HepG2 (cell line): ENCODE data around the gene TPST1. TPM values are rescaled to one million over a fixed set of nuclear protein-coding genes. Genes with fewer than 3 reads are reported as not detected.

ENCODE experiments used
- CC2D1A ChIP-seq: sonication (generic); formaldehyde crosslinking; IDR thresholded peaks from 2 replicates; pipeline ENCODE4 v1.8.1; 2023; ENCODE audit warnings: mild to moderate bottlenecking, missing genetic modification reagents
- FOXC1 ChIP-seq: sonication (generic); formaldehyde crosslinking; IDR thresholded peaks from 2 replicates; pipeline ENCODE4 v1.8.0; 2022; ENCODE audit warnings: mild to moderate bottlenecking, missing genetic modification reagents, borderline replicate concordance
- GZF1 ChIP-seq: sonication (generic); formaldehyde crosslinking; IDR thresholded peaks from 2 replicates; pipeline ENCODE4 v1.5.1; 2020; ENCODE audit warnings: mild to moderate bottlenecking, missing genetic modification reagents
- HCFC1 ChIP-seq: fragments of 150-350 bp; IDR thresholded peaks from 2 replicates; pipeline ENCODE4 v1.6.1; 2014; ENCODE audit warnings: low read depth, low read length
- ISL2 ChIP-seq: sonication (generic); formaldehyde crosslinking; IDR thresholded peaks from 2 replicates; pipeline ENCODE4 v1.5.0; 2020; ENCODE audit warnings: missing genetic modification reagents
- MEIS2 ChIP-seq: sonication (generic); formaldehyde crosslinking; IDR thresholded peaks from 2 replicates; pipeline ENCODE4 v1.9.0; 2021; ENCODE audit warnings: mild to moderate bottlenecking, missing genetic modification reagents
- SCMH1 ChIP-seq: sonication (generic); formaldehyde crosslinking; IDR thresholded peaks from 2 replicates; pipeline ENCODE4 v1.9.0; 2021; ENCODE audit warnings: missing genetic modification reagents, mild to moderate bottlenecking, borderline replicate concordance
- TRIM24 ChIP-seq: sonication (generic); formaldehyde crosslinking; IDR thresholded peaks from 2 replicates; pipeline ENCODE4 v1.8.0; 2022; ENCODE audit warnings: mild to moderate bottlenecking, missing genetic modification reagents
- ZMYM3 ChIP-seq: sonication (generic); formaldehyde crosslinking; IDR thresholded peaks from 2 replicates; pipeline ENCODE4 v1.5.1; 2020; ENCODE audit warnings: mild to moderate bottlenecking, missing genetic modification reagents
- ZNF101 ChIP-seq: sonication (generic); formaldehyde crosslinking; IDR thresholded peaks from 2 replicates; pipeline ENCODE4 v1.4.0; 2020; ENCODE audit warnings: mild to moderate bottlenecking, low read depth, missing genetic modification reagents, borderline replicate concordance
- ZNF510 ChIP-seq: sonication (generic); formaldehyde crosslinking; IDR thresholded peaks from 2 replicates; pipeline ENCODE4 v1.4.0; 2020; ENCODE audit warnings: low read depth, mild to moderate bottlenecking, missing genetic modification reagents
- ZNF558 ChIP-seq: sonication (generic); formaldehyde crosslinking; IDR thresholded peaks from 2 replicates; pipeline ENCODE4 v1.9.0; 2022; ENCODE audit warnings: mild to moderate bottlenecking, missing genetic modification reagents, borderline replicate concordance
- ZNF746 ChIP-seq: sonication (generic); formaldehyde crosslinking; IDR thresholded peaks from 2 replicates; pipeline ENCODE4 v1.8.0; 2022; ENCODE audit warnings: mild to moderate bottlenecking, missing genetic modification reagents
- polyA plus RNA-seq, 8 experiments: library from polyadenylated mRNA; depleted of rRNA in 3 of 8; stranded (reverse) in 7 of 8; unstranded in 1 of 8; fragments of >200 nt; fragmentation: Illumina TruSeq in 4 of 8; extraction: Trizol in 4 of 8; gene quantifications; 2 replicates each; pipeline versions ENCODE4 v1.2.1 to v1.2.3, GENCODE V29; 2011 to 2016; ENCODE audit warnings: low read depth in 4 of 8, missing spikeins in 1 of 8, mixed read lengths in 1 of 8; ENCODE audit not compliant: insufficient read depth in 1 of 8
- total RNA-seq, 5 experiments: library from RNA; depleted of rRNA; stranded (reverse); fragments of >200 nt; fragmentation: Illumina TruSeq; extraction: Trizol; gene quantifications; 2 replicates each; pipeline ENCODE4 v1.2.3, GENCODE V29; 2016; ENCODE audit warnings: low read depth in 1 of 5
- TF ChIP-seq, protein P1 (sequence below): sonication (generic); formaldehyde crosslinking; conservative IDR thresholded peaks from 2 replicates; pipeline ENCODE4 v1.4.0; 2020; ENCODE audit warnings: mild to moderate bottlenecking, missing genetic modification reagents, moderate library complexity
- TF ChIP-seq, protein P2 (sequence below): sonication (generic); formaldehyde crosslinking; IDR thresholded peaks from 2 replicates; pipeline ENCODE4 v1.5.1; 2020; ENCODE audit warnings: missing genetic modification reagents, mild to moderate bottlenecking, borderline replicate concordance
- TF ChIP-seq, protein P3 (sequence below): fragments of 450-650 bp; IDR thresholded peaks from 2 replicates; pipeline ENCODE4 v1.6.1; 2017
- TF ChIP-seq, protein P4 (sequence below): IDR thresholded peaks from 2 replicates; pipeline ENCODE4 v1.6.1; 2012; ENCODE audit warnings: low read length, improper control_type of control experiment
- TF ChIP-seq, protein P5 (sequence below): sonication (generic); formaldehyde crosslinking; IDR thresholded peaks from 2 replicates; pipeline ENCODE4 v1.4.0; 2020; ENCODE audit warnings: missing genetic modification reagents
- TF ChIP-seq, protein P6 (sequence below): sonication (generic); formaldehyde crosslinking; IDR thresholded peaks from 2 replicates; pipeline ENCODE4 v1.4.0; 2020; ENCODE audit warnings: mild to moderate bottlenecking, missing genetic modification reagents

The TPST1 gene
- total and polyA plus RNA-seq, 2 of the 13 experiments (the other 11 are each of a cell fraction or from before 2014, with no cell fraction given), result 24.3 to 34.1 TPM

DNA sequence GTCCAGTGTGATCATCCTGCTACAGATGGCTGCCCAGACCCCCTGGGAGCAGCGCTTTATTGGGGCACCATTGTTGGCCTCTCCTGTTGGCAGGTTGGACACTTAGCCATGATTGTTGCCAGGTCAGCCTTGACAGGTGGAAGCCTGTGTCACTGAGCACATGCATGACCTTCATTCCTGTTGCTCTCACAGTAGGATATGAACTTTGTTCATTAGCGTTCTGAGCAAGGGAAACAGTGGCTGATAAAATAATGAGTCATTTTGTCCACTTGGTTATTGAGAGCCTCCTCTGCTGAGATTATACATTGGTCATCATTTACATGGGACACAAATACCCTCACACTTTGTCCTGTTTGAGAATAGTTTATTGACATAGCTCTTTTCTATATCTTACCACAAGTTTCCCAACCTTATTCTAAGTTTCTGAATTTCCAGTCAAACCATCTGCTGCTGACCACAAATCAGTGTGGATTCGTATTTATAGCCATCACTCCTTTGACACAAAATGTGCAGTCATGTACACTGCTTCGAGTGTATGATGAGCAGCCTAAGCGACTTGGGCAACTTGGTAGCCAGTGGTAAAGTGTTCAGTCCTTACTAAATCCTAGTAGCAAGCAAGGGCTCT, 102.6 kb downstream of the TPST1 start (continued):
- TF ChIP-seq, protein P1, sequence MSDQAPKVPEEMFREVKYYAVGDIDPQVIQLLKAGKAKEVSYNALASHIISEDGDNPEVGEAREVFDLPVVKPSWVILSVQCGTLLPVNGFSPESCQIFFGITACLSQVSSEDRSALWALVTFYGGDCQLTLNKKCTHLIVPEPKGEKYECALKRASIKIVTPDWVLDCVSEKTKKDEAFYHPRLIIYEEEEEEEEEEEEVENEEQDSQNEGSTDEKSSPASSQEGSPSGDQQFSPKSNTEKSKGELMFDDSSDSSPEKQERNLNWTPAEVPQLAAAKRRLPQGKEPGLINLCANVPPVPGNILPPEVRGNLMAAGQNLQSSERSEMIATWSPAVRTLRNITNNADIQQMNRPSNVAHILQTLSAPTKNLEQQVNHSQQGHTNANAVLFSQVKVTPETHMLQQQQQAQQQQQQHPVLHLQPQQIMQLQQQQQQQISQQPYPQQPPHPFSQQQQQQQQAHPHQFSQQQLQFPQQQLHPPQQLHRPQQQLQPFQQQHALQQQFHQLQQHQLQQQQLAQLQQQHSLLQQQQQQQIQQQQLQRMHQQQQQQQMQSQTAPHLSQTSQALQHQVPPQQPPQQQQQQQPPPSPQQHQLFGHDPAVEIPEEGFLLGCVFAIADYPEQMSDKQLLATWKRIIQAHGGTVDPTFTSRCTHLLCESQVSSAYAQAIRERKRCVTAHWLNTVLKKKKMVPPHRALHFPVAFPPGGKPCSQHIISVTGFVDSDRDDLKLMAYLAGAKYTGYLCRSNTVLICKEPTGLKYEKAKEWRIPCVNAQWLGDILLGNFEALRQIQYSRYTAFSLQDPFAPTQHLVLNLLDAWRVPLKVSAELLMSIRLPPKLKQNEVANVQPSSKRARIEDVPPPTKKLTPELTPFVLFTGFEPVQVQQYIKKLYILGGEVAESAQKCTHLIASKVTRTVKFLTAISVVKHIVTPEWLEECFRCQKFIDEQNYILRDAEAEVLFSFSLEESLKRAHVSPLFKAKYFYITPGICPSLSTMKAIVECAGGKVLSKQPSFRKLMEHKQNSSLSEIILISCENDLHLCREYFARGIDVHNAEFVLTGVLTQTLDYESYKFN (CRISPR knock-in tag), result peak; percentile 90
- TF ChIP-seq ZMYM3 (0 out of 2 replicates have a peak, but pooled peaks have one; percentile 36), SCMH1 (CRISPR knock-in tag) (no peak), ZNF746 (CRISPR knock-in tag) (no peak), HCFC1 (no peak), ZNF558 (CRISPR knock-in tag) (no peak), CC2D1A (CRISPR knock-in tag) (no peak), ZNF510 (no peak), GZF1 (CRISPR knock-in tag) (no peak), ISL2 (CRISPR knock-in tag) (peak; percentile 64; the same call in 1 of the 2 replicates), FOXC1 (CRISPR knock-in tag) (peak; percentile 15; the same call in 1 of the 2 replicates), MEIS2 (CRISPR knock-in tag) (peak; percentile 45; the same call in 1 of the 2 replicates), TRIM24 (no peak), ZNF101 (no peak)
- TF ChIP-seq, protein P2, sequence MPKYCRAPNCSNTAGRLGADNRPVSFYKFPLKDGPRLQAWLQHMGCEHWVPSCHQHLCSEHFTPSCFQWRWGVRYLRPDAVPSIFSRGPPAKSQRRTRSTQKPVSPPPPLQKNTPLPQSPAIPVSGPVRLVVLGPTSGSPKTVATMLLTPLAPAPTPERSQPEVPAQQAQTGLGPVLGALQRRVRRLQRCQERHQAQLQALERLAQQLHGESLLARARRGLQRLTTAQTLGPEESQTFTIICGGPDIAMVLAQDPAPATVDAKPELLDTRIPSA (CRISPR knock-in tag), result no peak
- TF ChIP-seq, protein P3, sequence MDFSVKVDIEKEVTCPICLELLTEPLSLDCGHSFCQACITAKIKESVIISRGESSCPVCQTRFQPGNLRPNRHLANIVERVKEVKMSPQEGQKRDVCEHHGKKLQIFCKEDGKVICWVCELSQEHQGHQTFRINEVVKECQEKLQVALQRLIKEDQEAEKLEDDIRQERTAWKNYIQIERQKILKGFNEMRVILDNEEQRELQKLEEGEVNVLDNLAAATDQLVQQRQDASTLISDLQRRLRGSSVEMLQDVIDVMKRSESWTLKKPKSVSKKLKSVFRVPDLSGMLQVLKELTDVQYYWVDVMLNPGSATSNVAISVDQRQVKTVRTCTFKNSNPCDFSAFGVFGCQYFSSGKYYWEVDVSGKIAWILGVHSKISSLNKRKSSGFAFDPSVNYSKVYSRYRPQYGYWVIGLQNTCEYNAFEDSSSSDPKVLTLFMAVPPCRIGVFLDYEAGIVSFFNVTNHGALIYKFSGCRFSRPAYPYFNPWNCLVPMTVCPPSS, result no peak
- TF ChIP-seq, protein P4, sequence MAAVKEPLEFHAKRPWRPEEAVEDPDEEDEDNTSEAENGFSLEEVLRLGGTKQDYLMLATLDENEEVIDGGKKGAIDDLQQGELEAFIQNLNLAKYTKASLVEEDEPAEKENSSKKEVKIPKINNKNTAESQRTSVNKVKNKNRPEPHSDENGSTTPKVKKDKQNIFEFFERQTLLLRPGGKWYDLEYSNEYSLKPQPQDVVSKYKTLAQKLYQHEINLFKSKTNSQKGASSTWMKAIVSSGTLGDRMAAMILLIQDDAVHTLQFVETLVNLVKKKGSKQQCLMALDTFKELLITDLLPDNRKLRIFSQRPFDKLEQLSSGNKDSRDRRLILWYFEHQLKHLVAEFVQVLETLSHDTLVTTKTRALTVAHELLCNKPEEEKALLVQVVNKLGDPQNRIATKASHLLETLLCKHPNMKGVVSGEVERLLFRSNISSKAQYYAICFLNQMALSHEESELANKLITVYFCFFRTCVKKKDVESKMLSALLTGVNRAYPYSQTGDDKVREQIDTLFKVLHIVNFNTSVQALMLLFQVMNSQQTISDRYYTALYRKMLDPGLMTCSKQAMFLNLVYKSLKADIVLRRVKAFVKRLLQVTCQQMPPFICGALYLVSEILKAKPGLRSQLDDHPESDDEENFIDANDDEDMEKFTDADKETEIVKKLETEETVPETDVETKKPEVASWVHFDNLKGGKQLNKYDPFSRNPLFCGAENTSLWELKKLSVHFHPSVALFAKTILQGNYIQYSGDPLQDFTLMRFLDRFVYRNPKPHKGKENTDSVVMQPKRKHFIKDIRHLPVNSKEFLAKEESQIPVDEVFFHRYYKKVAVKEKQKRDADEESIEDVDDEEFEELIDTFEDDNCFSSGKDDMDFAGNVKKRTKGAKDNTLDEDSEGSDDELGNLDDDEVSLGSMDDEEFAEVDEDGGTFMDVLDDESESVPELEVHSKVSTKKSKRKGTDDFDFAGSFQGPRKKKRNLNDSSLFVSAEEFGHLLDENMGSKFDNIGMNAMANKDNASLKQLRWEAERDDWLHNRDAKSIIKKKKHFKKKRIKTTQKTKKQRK, result no peak
- TF ChIP-seq, protein P5, sequence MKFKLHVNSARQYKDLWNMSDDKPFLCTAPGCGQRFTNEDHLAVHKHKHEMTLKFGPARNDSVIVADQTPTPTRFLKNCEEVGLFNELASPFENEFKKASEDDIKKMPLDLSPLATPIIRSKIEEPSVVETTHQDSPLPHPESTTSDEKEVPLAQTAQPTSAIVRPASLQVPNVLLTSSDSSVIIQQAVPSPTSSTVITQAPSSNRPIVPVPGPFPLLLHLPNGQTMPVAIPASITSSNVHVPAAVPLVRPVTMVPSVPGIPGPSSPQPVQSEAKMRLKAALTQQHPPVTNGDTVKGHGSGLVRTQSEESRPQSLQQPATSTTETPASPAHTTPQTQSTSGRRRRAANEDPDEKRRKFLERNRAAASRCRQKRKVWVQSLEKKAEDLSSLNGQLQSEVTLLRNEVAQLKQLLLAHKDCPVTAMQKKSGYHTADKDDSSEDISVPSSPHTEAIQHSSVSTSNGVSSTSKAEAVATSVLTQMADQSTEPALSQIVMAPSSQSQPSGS (CRISPR knock-in tag), result peak; percentile 46; the same call in 1 of the 2 replicates
- TF ChIP-seq, protein P6, sequence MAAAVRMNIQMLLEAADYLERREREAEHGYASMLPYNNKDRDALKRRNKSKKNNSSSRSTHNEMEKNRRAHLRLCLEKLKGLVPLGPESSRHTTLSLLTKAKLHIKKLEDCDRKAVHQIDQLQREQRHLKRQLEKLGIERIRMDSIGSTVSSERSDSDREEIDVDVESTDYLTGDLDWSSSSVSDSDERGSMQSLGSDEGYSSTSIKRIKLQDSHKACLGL, result no peak
